ENCODE data around the gene PDXP. TPM values are rescaled to one million over a fixed set of nuclear protein-coding genes. Genes with fewer than 3 reads are reported as not detected.

PDXP gene
- total and polyA plus RNA-seq, 2 of the 4 experiments (the other 2 are of a cell fraction): 5.4 to 24.1 TPM

DNA sequence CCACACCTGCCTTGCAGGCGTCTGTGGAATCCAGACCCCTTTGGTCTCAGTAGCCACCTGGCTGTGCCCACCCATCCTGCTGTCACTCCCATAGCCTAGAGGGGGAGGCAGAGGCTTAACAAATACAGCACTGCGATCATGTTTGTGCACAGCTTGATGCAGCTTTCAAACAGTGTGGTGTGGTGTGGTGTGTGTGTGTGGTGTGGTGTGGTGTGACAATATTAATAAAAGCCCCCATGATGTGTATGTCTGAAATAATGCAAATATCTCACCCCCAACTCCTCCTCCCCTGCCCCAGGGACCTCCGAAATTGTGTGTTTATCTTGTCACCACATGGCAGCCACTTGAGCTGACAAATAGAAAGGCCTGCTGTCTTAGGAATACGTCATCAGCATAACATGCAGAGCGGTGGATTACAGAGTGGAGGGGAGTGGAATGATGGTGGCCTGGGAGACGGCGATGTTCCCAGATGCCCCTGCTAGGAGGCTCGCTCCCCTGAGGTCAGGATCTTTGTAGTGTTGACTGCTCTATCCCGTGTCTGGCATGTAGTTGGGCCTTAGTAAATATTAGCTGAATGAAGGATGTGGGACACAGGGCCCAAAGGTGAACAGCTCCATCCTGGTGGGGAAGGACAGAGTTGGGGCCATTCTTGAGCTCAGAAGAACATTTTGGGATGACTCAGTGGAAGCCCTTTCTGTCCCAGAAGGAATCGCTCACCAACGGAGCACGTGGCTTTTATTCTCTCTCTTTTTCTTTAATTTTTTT, 2.8 kb downstream of the PDXP start (continued):
- TF ChIP-seq MXI1 (IDR thresholded peaks at IDR 0.05; ENCODE audit: borderline replicate concordance, low read depth, low read length) (peak; percentile 88), MAZ (IDR thresholded peaks at IDR 0.05; ENCODE audit: borderline replicate concordance, low read depth, low read length) (no peak; the same call in 1 of the 2 replicates), SMC3 (IDR thresholded peaks at IDR 0.05; ENCODE audit: low read depth, low read length) (peak; percentile 39)

- Histone ChIP-seq H4K20me1 (ENCODE audit: insufficient read depth, low read length) (peaks cover 31% of the 10 kb centered on the region), H3K18ac (ENCODE audit: low read depth, low read length) (no peak overlapping the region), H3K14ac (replicated peaks; ENCODE audit: low read depth, low read length) (peak overlapping the region; percentile 67; the same call in 1 of the 2 replicates), H3K4me2 (ENCODE audit: low read depth, low read length) (no peak overlapping the region), H2BK15ac (ENCODE audit: low read depth, low read length) (peak overlapping the region; percentile 78; the same call in 1 of the 3 replicates), H2BK120ac (ENCODE audit: low read depth, low read length) (peak overlapping the region; percentile 59), H2AK9ac (replicated peaks; ENCODE audit: low read depth, low read length, poor library complexity) (peak overlapping the region; percentile 75), H4K8ac (ENCODE audit: low read depth in 2 of 2, low read length in 2 of 2) (0 out of 4 replicates have a peak overlapping the region, but pooled peaks of 1 of the 2 experiments have one; percentile 32), H3K9me1 (ENCODE audit: insufficient read depth, low read length) (peaks cover 11% of the 10 kb centered on the region), H3K36me3 (ENCODE audit: control insufficient read depth, insufficient read depth, low read length) (peaks cover 11% of the 10 kb centered on the region), H3K27ac (ENCODE audit: insufficient read depth, low read length) (peak overlapping the region; percentile 26; the same call in 1 of the 2 replicates), H2AK5ac (ENCODE audit: low read depth, low read length) (peak overlapping the region; percentile 80), H3K4ac (ENCODE audit: low read depth, low read length) (peak overlapping the region; percentile 81), H3K4me3 (ENCODE audit: insufficient read depth, low read depth, low read length) (no peak overlapping the region), H3K27me3 (ENCODE audit: control insufficient read depth, insufficient read depth, low read length) (no peaks in the 10 kb centered on the region), H3K23ac (ENCODE audit: low read depth, low read length) (peak overlapping the region; percentile 37; the same call in 1 of the 2 replicates), H2BK20ac (ENCODE audit: low read depth, low read length) (peak overlapping the region; percentile 51; the same call in 1 of the 2 replicates), H2AFZ (replicated peaks; ENCODE audit: low read length, poor library complexity) (peak overlapping the region; percentile 48), H3K9me3 (ENCODE audit: control insufficient read depth, insufficient read depth, low read length) (no peaks in the 10 kb centered on the region), H3K9ac (ENCODE audit: low read depth, low read length) (0 out of 2 replicates have a peak overlapping the region, but pooled peaks have one; percentile 17), H3K79me1 (ENCODE audit: low read depth in 1 of 2, low read length in 2 of 2) (peaks cover 39 to 77% of the 10 kb centered on the region in 2 experiments), H4K91ac (ENCODE audit: insufficient read depth, low read depth, low read length) (peak overlapping the region; percentile 52; the same call in 1 of the 2 replicates), H3K4me1 (ENCODE audit: control insufficient read depth, insufficient read depth, low read length) (peaks cover 25% of the 10 kb centered on the region), H4K5ac (ENCODE audit: low read depth, low read length) (no peak overlapping the region), H2BK5ac (ENCODE audit: low read depth, low read length, poor library complexity, severe bottlenecking) (peak overlapping the region; percentile 42), H3K56ac (ENCODE audit: extremely low read depth, insufficient read depth, low read length) (no peak overlapping the region)
- dilution Hi-C loops (cut with HindIII; ENCODE audit: low sequenced_read_pairs, unreplicated experiment) (no loop called here), in situ Hi-C loops (cut with MboI; ENCODE audit: low sequenced_read_pairs) (no loop called here), intact Hi-C loops (cut with micrococcal nuclease) (no loop called here)
- CTCF ChIA-PET: interaction anchor here (1.0 to 2.5 kb wide), 4 partner anchors 19 to 114 kb away, joined by 4 to 15 read pairs (median 5); no protein-coding TSS in a partner anchor
- no TSS peak for BruUV-seq (replicated peaks)
- DNase-seq (no peak), ATAC-seq (ENCODE audit: low read depth) (no peak)
- WGBS, 2 experiments (ENCODE audit: extremely low coverage in 2 of 2, insufficient read length in 1 of 2): 100% methylated on average over 1 of the region's 5 CpGs; no CpG with 5 or more reads in 1 of the 2 experiments
- POLR2A ChIA-PET (ENCODE audit: unreplicated experiment): interaction anchor here (1.0 to 1.3 kb wide), 2 partner anchors 13 to 16 kb away, joined by 7 to 17 read pairs; partner anchors contain the start of gene LGALS1
- TF ChIP-seq USF2 (IDR thresholded peaks at IDR 0.05; ENCODE audit: low read depth, low read length) (no peak), RAD21 (IDR thresholded peaks at IDR 0.05; ENCODE audit: low read length) (no peak), RCOR1 (IDR thresholded peaks at IDR 0.05; ENCODE audit: insufficient replicate concordance, low read length) (no peak), MXI1 (IDR thresholded peaks at IDR 0.05; ENCODE audit: borderline replicate concordance, low read depth, low read length) (no peak), CTCF (conservative IDR thresholded peaks at IDR 0.05; ENCODE audit: low read depth, low read length) (no peak), MAFK (IDR thresholded peaks at IDR 0.05; ENCODE audit: low read depth, low read length) (no peak), POLR2A (IDR thresholded peaks at IDR 0.05; ENCODE audit: low read depth, low read length) (no peak)
- TF ChIP-seq, protein P1, sequence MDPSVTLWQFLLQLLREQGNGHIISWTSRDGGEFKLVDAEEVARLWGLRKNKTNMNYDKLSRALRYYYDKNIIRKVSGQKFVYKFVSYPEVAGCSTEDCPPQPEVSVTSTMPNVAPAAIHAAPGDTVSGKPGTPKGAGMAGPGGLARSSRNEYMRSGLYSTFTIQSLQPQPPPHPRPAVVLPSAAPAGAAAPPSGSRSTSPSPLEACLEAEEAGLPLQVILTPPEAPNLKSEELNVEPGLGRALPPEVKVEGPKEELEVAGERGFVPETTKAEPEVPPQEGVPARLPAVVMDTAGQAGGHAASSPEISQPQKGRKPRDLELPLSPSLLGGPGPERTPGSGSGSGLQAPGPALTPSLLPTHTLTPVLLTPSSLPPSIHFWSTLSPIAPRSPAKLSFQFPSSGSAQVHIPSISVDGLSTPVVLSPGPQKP (IDR thresholded peaks at IDR 0.05; ENCODE audit: borderline replicate concordance, low read depth, low read length): no peak
These were observed 3.5 kb downstream of the PDXP start for GRCh38 chr22:37662039-37662438.
